NCI-H2171 treated with DMSO at 0.1 percent for 48 hours (cell line): Measurements from ENCODE around the gene MGMT.

Experiments used
- DNase-seq: peaks from one replicate; lab custom pipeline; 2025; lab: John Stamatoyannopoulos, UW

Gene MGMT

DNA sequence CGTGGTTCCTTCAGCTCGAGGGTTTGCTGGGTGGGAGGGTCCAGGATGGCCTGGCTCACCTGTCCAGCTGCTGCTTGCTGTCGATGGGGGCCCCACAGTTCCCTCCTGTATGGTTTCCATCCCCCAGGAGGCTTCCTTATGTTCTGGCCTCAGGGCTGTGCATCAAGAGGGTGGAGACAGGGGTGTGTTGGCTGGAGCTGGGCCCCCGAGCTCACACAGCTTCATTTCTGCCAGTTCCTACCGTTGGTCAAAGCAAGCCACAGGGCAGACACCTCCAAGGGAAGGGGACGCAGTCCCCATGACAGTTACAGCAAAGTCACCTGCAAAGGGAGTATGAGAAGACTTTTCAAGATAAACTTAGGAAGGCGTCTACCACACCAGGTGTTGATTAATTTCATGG is 340.2 kb downstream of the MGMT start:
- DNase-seq, result no peak

GRCh38 chr10:129808092-129808983 is 341.3 kb downstream of the MGMT start:
- no peak for DNase-seq

DNA sequence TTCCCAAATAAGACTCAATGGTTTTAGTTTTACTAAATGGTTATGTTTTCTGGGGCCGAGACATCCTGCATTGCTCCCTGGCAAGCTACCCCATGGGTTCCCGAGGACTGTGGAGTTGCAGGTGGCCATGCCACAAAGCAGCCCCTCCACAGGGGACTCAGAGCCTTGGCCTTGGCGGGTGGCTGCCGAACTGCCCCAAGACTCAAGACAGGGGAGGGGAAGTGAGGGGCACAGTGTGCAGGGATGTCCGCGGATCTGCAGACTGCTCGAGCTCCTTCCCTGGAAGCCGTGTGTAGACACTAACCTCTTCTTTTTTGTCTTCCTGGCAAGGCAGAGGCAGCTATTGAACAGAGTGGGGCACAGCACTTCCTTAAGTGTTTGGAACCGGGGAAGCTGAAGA is 342.4 kb downstream of the MGMT start:
- DNase-seq, result no peak

GRCh38 chr10:129809841-129810240 is 342.8 kb downstream of the MGMT start:
- no peak for DNase-seq

DNA sequence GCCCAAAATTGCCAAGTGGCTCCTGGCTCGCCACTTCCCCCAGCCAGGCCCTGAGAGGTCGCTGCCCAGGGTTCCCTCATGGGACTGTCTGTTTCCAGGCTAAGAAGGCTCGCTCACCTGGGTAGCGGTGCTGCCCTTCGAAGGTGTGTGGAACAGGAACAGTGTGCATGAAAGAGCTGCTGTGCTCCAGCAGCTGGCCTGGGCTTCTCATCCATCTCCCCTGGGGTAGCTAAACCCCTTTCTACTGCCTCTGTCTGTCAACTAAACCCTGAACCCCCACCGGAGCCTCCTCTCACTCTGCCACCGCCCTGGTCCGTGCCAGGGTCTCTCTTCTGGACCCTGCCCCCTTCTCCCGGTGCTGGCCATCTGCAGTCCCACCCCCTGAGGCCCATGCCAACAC is 344.2 kb downstream of the MGMT start:
- peak; percentile 13 for DNase-seq

DNA sequence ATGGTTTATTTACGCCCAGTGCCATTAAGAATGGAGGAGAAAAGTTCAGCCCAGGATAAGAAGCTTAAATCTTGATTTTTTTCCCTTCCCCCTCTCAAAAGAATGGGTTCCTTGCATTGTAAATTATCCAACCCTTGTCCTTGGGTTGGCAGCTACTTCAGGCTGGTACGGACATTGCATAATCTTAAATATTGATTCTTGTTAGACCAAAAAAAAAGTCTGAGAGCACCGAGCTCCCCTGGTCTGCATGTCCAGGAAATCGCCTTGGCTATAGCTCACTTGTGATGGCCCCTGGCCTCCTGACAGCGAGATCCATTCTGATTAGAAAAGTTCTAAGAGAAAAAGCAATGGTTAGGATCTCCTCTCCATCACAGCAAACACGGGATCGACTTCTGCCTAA is 345.4 kb downstream of the MGMT start:
- DNase-seq, result no peak

DNA sequence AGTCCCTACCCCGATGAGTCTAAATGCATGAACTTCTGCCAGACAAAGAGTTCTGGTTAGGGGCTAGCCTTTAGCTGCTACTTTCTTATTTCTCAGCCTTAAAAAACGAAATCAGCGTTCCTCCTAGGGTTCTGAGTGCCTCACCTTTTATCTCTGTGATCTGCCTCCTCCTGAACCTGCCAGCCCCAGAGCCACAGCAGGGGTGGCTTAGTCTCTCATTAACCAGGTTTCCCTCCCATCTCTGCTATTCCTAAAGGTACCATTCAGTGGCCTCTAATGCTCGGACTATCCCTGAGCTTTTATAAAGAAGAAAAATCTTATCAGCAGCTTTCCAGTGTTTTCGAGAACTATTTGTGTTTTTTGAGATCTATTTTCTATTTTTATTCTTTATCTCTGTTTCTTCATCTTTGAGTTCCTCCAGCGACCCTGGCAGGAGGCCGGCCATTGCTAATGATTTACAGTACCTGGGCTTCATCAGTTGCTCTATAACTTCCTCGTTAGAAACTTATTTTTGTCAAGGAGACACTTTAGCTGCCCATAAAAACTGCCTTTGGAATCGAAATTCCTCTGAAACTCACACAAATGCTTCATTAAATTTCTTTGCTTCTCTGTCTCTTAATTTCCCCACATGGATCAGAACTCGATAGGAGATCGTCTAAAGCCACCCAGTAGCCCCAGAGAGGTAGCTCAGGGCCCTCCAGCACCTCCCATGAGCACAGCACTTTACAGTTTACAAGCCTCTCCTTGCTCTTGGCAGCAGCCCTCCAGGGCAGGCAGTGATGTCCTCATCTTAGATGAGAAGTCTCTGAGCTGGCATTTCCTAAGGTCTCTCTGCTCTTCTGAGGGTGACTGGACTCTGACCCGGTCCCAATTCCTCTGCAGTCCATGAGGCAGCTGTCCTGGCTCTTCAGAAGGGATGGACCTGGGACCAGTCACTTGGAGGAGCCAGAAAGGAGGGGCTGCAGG is 347.9 kb downstream of the MGMT start:
- DNase-seq, result no peak

GRCh38 chr10:129815898-129816655 is 349.0 kb downstream of the MGMT start:
- no peak for DNase-seq

GRCh38 chr10:129816656-129817045 is 349.6 kb downstream of the MGMT start:
- DNase-seq, result no peak
